ENCODE measurements around the gene SPOCD1. TPM values are rescaled to one million over a fixed set of nuclear protein-coding genes. Genes with fewer than 3 reads are reported as not detected.

Gene SPOCD1
- polyA plus RNA-seq, 2 of the 4 experiments (the other 2 are of a cell fraction) = 0.98 to 4.8 TPM

- H3K27ac ChIP-seq = no peak overlapping the region
- H3K4me1 ChIP-seq = no peaks in the 10 kb centered on the region
- ChIA-PET POLR2A (no interaction called here), CTCF (interaction anchor here (2.2 kb wide), 1 partner anchor 33 kb away, joined by 5 read pairs; the partner anchor contains the start of gene SPOCD1)
- FAIRE-seq (no peak), ATAC-seq (no peak), DNase-seq (ENCODE audit: low read depth in 1 of 2, low spot score in 1 of 2) (no peak)
- WGBS (ENCODE audit: missing lambda C conversion rate) = 85% methylated on average over 2 of the region's 11 CpGs
- H3K4me2 ChIP-seq = no peak overlapping the region
- TF ChIP-seq TP53 (CRISPR knock-in tag; IDR thresholded peaks at IDR 0.05) (no peak), RNF2 (IDR thresholded peaks at IDR 0.05; ENCODE audit: borderline replicate concordance, low read depth) (no peak), HDAC2 (IDR thresholded peaks at IDR 0.05) (no peak), ZNF302 (CRISPR knock-in tag; IDR thresholded peaks at IDR 0.05) (no peak), HES2 (IDR thresholded peaks at IDR 0.05) (no peak), MAZ (IDR thresholded peaks at IDR 0.05; ENCODE audit: borderline replicate concordance, low read depth, low read length) (no peak), JUNB (IDR thresholded peaks at IDR 0.05) (no peak), KDM1A (IDR thresholded peaks at IDR 0.05; ENCODE audit: low read depth) (no peak), CTCF (IDR thresholded peaks at IDR 0.05) (no peak), MYC (IDR thresholded peaks at IDR 0.05; ENCODE audit: borderline replicate concordance, low read length) (no peak), NR3C1 (IDR thresholded peaks at IDR 0.05) (no peak), NPAS2 (CRISPR knock-in tag; IDR thresholded peaks at IDR 0.05; ENCODE audit: borderline replicate concordance) (no peak)
- no peaks in the 10 kb centered on the region for H3K9me3 ChIP-seq
- no peak overlapping the region for H3K4me3 ChIP-seq
Measured at GRCh38 chr1:31848381-31848897, 32.6 kb upstream of the SPOCD1 start.

- ChIA-PET CTCF (no interaction called here), POLR2A (no interaction called here)
- no peak for FAIRE-seq
- DNase-seq (ENCODE audit: low read depth in 1 of 2, low spot score in 1 of 2) = no peak
- no peak overlapping the region for H3K4me2 ChIP-seq
- H3K4me3 ChIP-seq = no peak overlapping the region
- H3K4me1 ChIP-seq = no peaks in the 10 kb centered on the region; the same call in 2 of the 3 replicates
- TF ChIP-seq HOXB13 (CRISPR knock-in tag; IDR thresholded peaks at IDR 0.05; ENCODE audit: low read depth) = no peak
- TF ChIP-seq ATOH8 (CRISPR knock-in tag; IDR thresholded peaks at IDR 0.05; ENCODE audit: low read depth) = no peak
- TF ChIP-seq HMGXB4 (CRISPR knock-in tag; IDR thresholded peaks at IDR 0.05; ENCODE audit: borderline replicate concordance) = no peak
- no peak for TF ChIP-seq HEYL (CRISPR knock-in tag; IDR thresholded peaks at IDR 0.05)
- no peak for TF ChIP-seq NFE2L2 (conservative IDR thresholded peaks at IDR 0.05; ENCODE audit: low read length)
- TF ChIP-seq RAD21 (conservative IDR thresholded peaks at IDR 0.05 in 1 of 2, IDR thresholded peaks at IDR 0.05 in 1 of 2) = no peak
- no peak for TF ChIP-seq USF2 (IDR thresholded peaks at IDR 0.05)
- TF ChIP-seq HOXB5 (CRISPR knock-in tag; IDR thresholded peaks at IDR 0.05) = no peak
- TF ChIP-seq MYC (IDR thresholded peaks at IDR 0.05; ENCODE audit: borderline replicate concordance, low read length) = no peak
- TF ChIP-seq E2F6 (IDR thresholded peaks at IDR 0.05; ENCODE audit: borderline replicate concordance, low read depth) = no peak
- no peak for TF ChIP-seq FOSB (CRISPR knock-in tag; IDR thresholded peaks at IDR 0.05)
- TF ChIP-seq NPAS2 (CRISPR knock-in tag; IDR thresholded peaks at IDR 0.05; ENCODE audit: borderline replicate concordance) = no peak
- no peak for TF ChIP-seq BCL3 (IDR thresholded peaks at IDR 0.05)
- no peak for TF ChIP-seq JUN (IDR thresholded peaks at IDR 0.05)
- no peak for TF ChIP-seq EP300 (IDR thresholded peaks at IDR 0.05)
- ATAC-seq = no peak
- H3K27ac ChIP-seq = no peak overlapping the region
- H3K9me3 ChIP-seq = no peaks in the 10 kb centered on the region
Measured at GRCh38 chr1:31846484-31846883, 30.7 kb upstream of the SPOCD1 start.
